ENCODE results near the gene DQX1. TPM values are rescaled to one million over a fixed set of nuclear protein-coding genes. Genes with fewer than 3 reads are reported as not detected.

Gene DQX1
- total RNA-seq, 1 donor from 2014 or later, result not detected

DNA sequence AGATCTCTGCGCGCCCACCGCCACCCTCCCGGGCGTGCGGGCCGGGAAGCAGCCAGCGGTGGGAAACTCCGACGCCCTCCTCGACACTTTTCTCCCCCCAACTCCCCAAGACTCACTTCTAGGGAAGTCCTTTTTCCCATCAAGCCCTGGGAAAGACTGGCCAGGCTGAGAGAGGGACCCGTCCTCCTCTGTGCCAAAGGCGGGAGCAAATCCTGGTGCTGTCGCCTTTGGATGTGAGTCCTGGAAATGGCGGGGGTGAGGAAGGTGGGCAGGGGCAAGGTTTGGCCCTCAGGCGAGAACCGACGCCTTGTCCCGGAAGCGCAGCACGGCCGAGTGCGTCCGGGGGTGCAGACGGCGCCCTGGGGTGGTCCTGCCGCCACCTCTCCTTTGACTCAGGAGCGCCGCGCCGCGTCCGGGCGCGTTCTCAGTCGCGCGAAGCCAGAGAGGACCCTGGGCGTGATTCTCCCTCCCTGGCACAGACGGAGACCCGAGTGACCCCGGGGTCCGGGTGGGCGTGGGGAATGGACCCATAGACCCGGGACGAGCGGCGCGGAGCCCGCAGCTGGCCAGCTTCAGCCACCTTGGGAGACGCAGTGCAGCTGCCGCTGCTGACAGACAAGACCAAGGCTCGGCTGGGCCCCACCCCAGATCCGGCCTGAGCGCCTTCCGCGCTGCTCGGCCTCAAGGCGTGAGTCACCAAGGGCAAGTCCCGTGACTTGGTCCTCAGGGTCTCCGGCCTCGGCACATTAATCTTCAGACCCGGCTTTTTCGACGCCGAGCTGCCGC, 23.1 kb downstream of the DQX1 start:
- no peak for DNase-seq (ENCODE audit: low spot score)
- Mint-ChIP-seq H3K27me3 (ENCODE audit: low read depth) (peaks cover 18% of the 10 kb centered on the region), H3K4me3 (ENCODE audit: unreplicated experiment) (peak overlapping the region; percentile 71), H3K27ac (ENCODE audit: unreplicated experiment) (peak overlapping the region; percentile 85), H3K9me3 (ENCODE audit: low read depth) (no peaks in the 10 kb centered on the region), H3K4me1 (ENCODE audit: low read depth) (peaks cover 68% of the 10 kb centered on the region), H3K36me3 (ENCODE audit: low read depth) (peaks cover 12% of the 10 kb centered on the region)
- peak; percentile 71 for TF ChIP-seq CTCF (IDR thresholded peaks at IDR 0.05)

GRCh38 chr2:74502147-74502719, 23.8 kb downstream of the DQX1 start:
- no peaks in the 10 kb centered on the region for H3K9me3 Mint-ChIP-seq (ENCODE audit: low read depth)
- no peak for DNase-seq (ENCODE audit: low spot score)
- TF ChIP-seq CTCF (IDR thresholded peaks at IDR 0.05), result no peak
- no peak overlapping the region for H3K27ac Mint-ChIP-seq (ENCODE audit: unreplicated experiment)
- peaks cover 22% of the 10 kb centered on the region for H3K27me3 Mint-ChIP-seq (ENCODE audit: low read depth)
- H3K4me1 Mint-ChIP-seq (ENCODE audit: low read depth), result peaks cover 74% of the 10 kb centered on the region
- H3K36me3 Mint-ChIP-seq (ENCODE audit: low read depth), result peaks cover 12% of the 10 kb centered on the region
- peak overlapping the region; percentile 71 for H3K4me3 Mint-ChIP-seq (ENCODE audit: unreplicated experiment)

DNA sequence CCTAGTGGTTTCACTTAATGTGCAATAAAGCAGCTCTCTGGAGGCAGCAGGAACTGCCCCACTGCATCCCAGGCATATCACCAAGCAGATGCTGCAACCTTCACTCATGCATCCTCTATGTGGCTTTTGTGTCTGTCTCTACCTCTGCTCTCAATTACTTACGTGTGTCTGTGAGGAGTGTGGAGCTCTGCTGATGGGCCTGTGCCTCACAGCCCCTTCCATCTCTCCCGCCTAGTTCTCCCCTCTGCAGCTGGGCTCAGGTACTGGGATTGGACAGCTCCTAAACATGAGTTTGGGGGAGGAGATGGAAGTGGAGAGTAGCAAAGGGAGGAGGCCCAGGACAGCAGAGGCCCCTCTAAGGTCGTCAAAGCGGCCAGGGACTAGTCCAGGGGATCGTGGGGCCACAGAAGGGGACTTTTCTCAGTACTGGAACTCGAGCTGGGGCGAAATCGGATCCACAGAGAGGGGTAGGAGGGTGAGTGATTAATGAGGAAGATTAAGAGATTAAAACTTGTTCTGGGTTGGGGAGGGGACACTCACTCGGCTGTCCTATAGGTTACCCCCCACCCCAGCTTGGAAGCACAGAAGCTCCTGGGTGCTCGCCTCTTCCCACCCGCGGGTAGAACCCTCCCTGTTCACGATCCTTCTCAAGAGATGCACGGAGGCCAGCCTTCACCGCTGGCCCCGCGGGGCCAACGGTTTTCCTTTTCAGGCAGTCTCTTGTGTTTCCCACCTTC, 24.5 kb downstream of the DQX1 start:
- Mint-ChIP-seq H3K4me3 (ENCODE audit: unreplicated experiment) (peak overlapping the region; percentile 71), H3K4me1 (ENCODE audit: low read depth) (peaks cover 68% of the 10 kb centered on the region), H3K36me3 (ENCODE audit: low read depth) (peaks cover 9% of the 10 kb centered on the region), H3K27me3 (ENCODE audit: low read depth) (peaks cover 25% of the 10 kb centered on the region), H3K27ac (ENCODE audit: unreplicated experiment) (no peak overlapping the region), H3K9me3 (ENCODE audit: low read depth) (no peaks in the 10 kb centered on the region)
- no peak for DNase-seq (ENCODE audit: low spot score)
- no peak for TF ChIP-seq CTCF (IDR thresholded peaks at IDR 0.05)

GRCh38 chr2:74500578-74500946, 25.5 kb downstream of the DQX1 start:
- DNase-seq (ENCODE audit: low spot score), result no peak
- Mint-ChIP-seq H3K4me1 (ENCODE audit: low read depth) (peaks cover 59% of the 10 kb centered on the region), H3K36me3 (ENCODE audit: low read depth) (peaks cover 8% of the 10 kb centered on the region), H3K9me3 (ENCODE audit: low read depth) (no peaks in the 10 kb centered on the region), H3K4me3 (ENCODE audit: unreplicated experiment) (no peak overlapping the region), H3K27me3 (ENCODE audit: low read depth) (peaks cover 25% of the 10 kb centered on the region), H3K27ac (ENCODE audit: unreplicated experiment) (no peak overlapping the region)
- no peak for TF ChIP-seq CTCF (IDR thresholded peaks at IDR 0.05)

DNA sequence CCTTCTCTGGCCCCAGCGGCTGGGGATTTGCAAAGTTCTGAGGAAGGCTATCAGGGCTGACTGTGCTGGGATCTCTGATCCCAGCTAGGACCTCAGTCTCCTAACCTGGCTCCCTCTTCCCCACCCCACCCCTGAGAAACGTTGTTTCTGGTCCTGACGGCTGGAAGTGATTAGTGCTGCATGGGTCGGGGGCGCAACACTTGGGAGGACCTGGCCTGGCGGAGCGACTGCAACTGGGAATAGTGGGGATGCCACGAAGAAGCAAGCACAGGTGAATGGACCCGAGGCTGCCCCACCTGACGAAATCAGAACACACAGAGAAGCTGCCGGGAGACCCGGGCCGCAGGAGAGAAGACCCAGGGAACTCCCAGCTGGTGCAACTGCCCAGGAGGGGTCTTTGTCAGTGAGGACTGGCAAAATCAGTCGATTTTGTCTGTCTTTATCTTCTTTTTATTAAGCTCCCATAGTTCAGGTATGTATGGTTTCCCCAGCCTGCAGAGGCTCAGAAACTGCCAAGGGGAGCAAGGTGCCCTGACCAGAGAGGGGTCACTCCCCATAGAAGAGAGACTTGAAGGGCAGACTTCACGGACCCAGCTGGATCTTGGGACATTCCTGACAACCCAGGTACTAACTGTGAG, 26.0 kb downstream of the DQX1 start:
- Mint-ChIP-seq H3K4me1 (ENCODE audit: low read depth) (peaks cover 54% of the 10 kb centered on the region), H3K27me3 (ENCODE audit: low read depth) (peaks cover 25% of the 10 kb centered on the region), H3K36me3 (ENCODE audit: low read depth) (peaks cover 7% of the 10 kb centered on the region), H3K27ac (ENCODE audit: unreplicated experiment) (no peak overlapping the region), H3K9me3 (ENCODE audit: low read depth) (no peaks in the 10 kb centered on the region), H3K4me3 (ENCODE audit: unreplicated experiment) (no peak overlapping the region)
- no peak for DNase-seq (ENCODE audit: low spot score)
- TF ChIP-seq CTCF (IDR thresholded peaks at IDR 0.05), result no peak

Measured in chondrocyte (in vitro differentiated cells).